Hematopoietic multipotent progenitor cell treated with erythropoietin and hydrocortisone succinate and interleukin-3 and kit ligand, for 8 days (in vitro differentiated cells): ENCODE data around the gene IFITM1.
A peak's percentile ranks its signal among the peaks of the same experiment; 100 is the strongest.
"Not testable (repeated sequence)": the region's sequence is repeated elsewhere in the genome, so short reads cannot be mapped to it uniquely, and the experiment has no call there.

Experiments
- DNase-seq: peaks from one replicate; pipeline ENCODE4 v3.0.0-alpha.2; 2015

The IFITM1 gene

DNA sequence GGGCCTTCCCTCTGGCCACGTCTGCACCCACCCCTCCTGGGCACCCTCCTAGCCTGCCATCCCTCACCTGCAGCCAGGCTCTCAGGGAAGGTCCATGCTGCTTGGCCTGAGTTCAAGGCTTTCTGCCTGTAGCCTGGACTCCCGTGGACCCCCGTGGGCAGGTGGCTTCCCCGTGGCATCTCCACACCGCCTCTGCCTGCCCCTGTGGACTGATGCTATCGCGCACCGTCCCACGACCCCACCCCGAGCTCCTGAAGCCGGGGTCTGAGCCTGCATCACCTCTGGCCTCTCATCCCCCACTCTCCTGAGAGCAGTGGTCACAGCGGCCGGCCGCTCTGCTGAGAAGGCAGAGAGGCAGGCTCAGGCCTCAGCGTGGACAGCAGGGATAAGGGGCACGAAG, 19.1 kb upstream of the IFITM1 start:
- no peak for DNase-seq

DNA sequence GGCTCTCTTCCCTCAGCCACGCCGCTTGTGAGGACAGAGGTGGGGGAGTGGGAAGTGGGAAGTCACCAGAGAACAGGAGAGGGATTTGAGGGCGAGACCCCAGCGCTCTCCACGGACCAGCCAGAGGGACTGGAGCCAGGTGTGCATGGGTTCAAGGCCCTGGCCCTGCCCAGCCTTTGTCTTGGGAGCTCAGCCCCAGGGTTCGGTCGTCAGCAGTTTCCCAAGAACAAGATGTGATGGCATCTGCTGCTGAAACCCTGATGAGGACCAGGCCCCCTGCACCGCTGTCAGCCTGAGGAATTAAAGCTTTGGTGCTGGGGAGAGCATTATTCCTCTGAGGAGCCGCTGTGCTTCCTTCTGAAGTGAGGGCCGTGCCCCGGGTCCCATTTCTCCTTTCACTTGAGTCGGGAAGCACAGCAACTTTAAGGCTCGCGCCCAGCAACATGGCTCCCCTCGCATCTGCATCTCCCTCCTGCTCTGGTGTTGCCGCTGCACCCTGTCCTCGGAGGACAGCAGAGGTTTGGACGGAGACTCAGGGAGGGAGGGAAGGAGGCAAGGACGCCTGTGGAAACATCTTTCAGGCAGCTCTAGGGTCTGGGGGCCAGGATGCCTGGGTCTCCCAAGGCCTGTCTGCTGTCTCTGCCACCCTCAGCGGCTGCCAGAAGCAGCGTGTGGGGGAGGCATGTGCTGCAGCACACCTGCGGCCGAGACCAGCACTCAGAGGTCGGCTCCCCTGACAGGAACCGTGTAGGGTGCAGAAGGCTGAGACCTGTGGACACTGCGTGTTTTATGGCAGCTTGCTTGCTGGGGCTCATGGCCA, 18.3 kb upstream of the IFITM1 start:
- no peak for DNase-seq

DNA sequence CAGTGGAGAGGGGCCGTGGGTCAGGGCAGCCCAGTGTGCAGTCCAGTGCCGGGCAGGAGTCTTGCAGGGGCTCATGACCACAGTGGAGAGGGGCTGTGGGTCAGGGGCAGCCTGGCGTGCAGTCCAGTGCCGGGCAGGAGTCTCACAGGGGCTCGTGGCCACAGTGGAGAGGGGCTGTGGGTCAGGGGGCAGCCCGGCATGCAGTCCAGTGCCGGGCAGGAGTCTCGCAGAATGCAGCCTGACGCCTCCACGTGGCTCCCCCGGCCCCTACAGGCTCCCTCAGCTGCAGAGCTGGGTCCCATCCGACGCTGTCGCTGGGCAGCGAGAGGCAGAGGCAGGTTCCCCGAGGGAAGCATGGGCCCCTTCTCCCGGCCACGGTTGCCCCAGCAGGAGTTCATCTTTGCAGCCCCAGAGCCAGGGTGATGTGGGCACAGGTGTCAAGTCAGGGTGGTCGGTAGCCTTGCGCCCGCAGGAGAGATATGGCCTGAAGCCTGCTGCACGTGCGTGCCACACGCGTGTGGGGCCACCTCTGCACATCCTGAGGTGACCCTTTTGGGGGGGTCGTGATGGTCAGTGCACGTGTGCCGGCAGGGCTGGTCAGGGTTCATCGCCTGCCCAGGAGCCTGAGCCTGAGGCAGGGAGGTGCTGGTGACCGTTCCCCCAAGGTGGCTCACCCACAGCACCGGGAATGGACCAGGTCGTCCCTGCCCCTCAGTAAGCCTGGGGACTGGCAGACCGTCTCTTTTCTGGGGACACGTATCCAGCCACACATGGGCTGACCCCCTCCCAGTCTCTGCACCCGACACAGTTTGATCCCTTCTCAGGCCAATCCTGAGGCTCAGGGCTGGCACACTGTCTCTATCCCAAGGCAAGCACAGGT, 17.4 kb upstream of the IFITM1 start:
- no peak for DNase-seq

DNA sequence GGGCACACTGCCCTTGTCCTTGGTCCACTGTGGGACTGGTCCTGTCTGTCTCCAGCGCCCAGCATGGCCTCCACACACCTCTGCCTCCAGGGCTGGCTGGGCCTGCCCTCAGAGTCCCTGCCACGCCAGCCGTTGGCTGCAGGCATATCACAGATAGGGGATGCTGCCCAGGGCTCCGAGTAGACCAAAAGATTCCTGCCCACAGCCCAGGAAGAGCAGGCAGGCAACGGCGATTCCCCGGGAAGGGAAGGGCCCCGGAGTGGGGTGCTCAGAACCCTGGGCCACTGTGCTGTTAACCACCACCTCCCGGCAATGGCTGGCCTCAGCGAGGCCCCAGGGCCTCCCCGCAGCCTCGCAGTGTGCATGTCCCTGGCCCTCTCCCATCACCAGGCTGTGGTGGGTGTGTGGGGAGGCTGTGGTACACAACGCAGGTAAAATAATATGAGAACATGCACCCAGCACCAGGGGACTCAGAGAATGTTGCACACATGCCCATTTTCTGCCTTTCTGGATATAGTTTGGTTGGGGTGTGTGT, 16.7 kb upstream of the IFITM1 start:
- no peak for DNase-seq

DNA sequence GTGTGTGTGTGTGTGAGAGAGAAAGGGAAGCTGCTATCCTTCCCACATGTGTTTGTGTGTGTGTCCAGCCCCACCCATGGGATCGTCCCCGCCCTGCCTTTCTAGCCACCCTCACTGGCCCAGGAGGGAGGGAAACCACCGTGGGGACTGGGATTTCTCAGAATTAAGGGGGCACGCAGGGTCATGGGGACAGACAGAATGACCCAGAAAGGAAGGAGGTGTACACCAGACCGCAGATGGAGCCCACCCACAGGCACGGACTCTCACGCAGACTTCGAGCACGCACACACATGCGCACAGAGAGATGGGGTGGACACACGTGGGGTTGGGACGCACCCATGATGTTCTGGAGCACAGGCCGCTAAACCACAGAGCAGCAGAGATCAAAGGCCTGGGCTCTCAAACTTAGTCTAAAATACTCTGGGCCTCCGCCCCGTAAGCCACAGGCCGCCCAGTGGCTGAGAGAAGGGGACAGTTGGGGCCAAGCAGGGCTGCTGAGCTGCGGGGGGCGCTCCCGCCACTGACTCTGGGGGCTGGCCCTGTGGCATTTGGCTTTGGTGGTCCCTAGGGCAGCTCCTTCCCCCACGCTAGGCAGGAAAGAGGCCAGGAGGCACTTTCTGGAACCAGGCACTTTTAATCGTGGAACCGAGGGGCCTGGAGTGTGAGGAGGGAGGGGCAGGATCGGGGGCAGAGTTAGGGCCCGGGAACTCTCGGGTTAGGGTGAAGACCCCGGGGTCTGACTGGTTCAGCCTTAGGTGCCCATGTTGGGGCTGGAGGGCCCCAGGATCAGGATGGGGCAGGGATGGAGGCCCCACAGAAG, 16.0 kb upstream of the IFITM1 start:
- peak; percentile 31 for DNase-seq

DNA sequence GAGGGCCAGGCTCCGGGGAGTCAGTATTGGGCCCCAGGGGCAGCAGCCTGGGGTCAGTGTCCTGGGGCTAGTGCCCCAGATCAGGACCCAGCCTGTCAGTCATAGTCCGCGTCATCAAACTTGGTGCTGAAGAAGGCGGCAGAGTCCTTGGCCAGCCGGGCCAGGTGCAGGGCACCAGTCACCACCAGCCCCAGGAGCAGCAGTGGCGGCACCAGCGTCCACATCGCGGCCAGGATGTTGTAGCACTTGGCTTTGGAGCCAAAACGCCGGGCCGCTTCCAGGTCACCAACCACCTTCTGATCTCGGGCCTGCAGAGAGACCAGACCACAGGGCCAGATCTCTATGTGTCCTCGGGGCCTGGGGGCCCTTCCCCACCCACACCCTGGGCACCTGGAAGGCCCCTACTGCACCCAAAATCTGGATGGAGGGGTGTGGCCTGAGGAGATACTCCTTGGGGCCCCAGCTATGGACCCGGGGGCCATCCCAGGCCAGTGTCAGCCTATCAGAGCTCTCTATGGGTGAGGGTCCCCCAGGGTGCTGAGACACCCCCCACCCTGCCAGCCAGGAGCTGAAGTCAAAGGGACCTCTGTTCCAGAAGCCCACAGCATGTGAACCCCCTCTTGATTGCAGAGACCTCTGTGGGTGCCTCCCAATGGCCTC, 15.3 kb upstream of the IFITM1 start:
- no peak for DNase-seq

DNA sequence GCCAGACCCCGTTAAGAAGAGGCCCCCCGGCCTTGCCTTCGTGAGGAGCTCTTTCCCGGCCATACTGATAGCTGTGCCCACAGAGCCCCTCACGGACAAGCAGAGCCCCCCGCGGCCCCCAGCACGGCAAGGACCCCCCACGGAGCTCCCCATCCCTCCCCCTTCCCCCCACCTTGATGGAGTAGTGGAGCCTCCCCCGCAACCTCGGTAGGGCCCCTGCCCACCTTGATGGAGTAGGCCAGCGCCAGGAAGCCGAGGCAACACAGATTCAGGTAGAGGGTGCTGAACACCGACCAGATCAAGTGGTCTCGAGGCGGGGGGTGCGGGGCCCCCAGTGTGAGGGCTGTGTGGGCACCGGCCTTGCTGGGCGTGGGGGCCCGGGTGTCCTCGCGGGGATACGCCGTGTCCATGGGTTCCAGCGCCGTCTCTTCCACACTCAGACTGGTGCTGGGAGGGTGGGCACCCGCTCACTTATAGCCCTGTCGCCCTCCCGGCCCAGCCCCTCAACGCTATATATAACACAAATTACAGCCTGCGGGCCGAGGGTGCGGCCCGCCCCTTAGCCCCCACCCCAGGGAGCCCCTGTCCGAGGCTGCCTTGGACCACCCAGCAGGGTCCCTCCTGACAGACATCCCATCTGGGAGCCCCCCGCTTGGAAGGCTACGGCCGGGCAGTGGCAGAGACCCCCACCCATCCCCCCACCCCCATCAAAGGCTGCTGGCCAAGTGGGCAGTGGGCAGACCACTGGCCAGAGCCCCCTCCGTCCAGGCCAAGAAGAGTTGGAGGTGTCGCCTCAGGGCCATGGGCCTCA, 14.6 kb upstream of the IFITM1 start, which contains the start of gene IFITM5:
Gene IFITM5 (minus strand): TSS at position 446 of the 811 bp plus-strand sequence. CDS start 36 bp downstream, at position 410.
- no peak for DNase-seq

DNA sequence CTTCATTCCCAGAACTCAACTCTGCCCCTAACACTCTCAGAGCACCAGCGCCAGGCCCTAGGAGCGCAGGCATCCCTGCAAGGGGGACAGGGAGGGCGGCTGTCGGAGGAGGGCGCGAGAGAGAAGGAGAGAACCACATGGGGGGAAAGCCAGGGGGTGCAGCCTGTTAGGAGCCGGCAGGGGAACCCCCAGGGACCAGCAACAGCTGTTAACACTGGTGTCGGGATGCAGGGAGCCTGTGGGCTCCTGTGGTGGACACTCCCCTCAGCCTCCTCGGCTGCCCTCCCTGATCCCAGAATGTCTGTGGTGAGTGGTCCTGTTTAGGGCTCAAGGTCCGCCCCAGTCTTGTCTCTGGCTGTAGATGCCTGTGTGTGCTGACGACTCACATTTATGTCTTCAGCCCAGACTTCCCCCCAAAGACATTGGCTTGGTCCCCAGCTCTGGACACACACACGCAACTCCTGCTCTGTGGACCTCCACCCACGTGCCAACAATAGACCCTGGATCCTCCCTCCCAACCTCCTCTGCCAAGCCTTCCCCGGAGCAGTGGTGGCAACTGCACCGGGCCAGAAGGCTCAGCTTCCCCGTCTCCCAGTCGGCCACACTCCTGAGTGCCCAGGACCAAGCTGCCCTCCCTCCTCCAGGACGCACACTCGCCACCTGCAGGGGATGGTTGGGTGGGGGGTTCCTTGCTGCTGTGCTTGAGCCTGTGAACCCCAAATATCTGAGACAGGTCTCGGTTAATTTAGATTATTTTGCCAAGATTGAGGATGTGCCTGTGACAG, 13.7 kb upstream of the IFITM1 start:
- DNase-seq = no peak

DNA sequence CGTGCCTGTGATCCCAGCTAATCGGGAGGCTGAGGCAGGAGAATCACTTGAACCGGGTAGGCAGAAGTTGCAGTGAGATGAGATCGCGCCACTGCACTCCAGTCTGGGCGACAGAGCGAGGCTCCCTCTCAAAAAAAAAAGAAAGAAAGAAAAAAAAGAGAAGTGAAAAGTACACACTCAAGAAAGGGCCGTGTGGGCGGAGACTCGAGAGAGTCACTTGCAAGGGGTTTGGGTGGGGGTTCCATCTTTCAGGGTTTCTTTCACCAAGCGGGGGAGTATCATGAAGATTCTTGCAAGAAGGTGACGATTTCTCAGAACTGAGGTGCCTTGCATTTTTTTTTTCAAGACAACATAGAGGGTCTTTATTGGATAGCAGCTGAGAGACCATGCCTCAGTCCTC, 10.5 kb upstream of the IFITM1 start:
- DNase-seq = no peak

DNA sequence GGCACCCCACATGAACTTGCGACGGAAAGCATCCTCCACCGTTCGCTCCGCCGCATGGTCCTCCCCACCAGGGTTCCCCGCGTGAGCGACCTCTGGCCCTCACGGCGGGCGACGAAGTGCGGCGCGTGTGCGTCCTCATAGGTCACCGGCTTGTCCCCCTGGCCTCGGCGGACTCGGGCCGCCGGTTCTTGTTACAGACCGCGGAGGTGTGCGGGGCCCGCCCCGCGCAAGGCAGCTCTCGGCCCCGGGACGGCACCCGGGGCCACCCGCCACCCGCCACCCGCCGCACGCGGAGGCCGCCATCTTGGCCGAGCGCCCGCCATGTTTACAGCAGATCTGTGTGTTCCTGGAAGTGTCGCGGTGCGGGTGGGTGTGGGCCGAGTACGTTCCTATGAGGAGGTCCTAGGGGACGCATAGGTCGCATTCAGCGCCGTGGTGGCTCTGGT, 9.8 kb upstream of the IFITM1 start:
- no peak for DNase-seq

DNA sequence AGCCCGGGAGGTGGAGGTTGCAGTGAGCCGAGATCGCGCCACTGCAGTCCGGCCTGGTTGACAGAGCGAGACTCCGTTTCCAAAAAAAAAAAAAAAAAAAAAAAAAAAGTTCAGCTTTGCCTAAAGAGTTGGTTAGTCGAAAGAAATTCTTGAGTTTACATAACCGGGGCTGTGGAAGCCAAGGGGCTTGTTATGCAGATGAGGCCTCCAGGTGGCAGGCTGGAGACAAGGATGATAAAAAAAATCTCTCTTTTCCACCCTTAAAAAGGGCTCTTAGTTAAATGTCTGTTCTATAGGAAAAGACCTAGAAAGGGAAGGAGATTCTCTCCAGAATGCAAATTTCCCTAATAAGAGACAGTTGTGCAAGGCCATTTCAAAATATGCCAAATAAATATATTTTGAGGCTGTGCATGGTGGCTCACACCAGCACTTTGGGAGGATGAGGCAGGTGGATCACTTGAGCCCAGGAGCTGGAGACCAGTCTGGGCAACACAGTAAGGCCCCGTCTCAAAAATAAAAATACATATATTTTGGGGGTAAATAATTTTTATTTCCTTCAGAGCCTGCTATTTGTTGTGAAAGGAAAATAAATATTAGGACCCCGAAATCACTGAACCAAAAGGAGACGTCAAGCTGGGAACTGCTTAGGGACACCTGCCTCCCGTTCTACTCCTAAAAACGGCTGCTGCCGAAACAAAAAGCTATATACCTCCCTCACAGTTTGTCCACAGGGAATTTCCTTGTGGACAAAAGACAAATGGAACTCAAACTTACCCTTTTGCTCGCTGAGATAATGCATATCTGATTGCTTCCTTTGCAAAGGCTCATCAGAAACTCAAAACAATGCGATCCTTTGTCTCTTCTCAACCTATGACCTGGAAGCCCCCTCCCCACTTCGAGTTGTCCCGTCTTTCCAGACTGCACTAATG, 8.7 kb upstream of the IFITM1 start:
- peak; percentile 79 for DNase-seq

DNA sequence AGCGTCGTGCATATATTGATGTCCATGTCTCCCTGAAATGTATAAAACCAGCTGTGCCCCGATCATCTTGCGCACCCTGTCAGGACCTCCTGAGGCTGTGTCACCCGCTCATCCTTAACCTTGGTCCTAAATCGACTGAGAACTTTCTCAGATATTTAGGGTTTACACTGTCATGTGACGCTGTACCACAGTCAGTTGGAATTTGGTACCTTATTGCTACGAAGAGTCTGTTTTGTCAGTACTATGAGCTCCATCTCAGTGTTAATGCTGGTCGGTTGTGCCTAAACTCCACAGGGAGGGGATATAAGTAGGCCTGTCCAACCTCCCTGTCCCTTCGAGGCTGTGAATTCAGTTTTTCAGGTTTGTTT, 8.0 kb upstream of the IFITM1 start:
- no peak for DNase-seq

DNA sequence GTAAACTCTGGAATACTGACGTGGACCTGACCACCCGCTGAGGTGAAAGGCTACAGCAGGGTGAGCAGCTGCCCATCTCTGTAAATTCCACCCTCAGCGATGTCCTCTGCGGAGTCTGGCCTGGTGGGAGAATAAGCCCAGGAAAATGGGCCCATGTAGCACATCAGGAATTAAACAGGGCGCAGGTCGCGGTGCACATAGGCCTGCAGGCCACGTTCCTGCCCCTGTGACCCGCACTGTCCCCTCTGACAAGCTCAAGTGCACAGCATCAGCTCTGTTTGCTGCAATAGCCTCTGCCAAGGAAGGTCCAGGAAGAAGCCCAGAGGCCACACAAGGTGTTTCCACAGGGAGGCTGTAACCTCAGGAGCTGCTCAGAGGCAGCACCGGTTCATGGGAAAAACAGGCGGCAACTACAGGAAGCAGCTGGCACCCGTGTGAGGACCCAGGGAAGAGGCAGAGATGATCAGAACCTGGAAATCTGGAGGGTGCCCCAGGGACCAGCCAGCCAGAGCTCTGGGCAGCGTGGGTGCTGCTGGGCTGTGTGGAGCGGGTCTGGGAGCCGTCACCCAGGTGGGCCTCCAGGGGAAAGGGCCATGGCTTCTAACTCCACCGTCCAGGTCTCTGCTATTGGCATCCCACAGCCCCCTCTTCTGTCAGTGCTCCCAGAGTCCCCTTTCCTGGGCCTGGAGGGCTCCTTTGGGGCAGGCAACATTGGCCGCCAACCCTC, 7.0 kb upstream of the IFITM1 start:
- no peak for DNase-seq

DNA sequence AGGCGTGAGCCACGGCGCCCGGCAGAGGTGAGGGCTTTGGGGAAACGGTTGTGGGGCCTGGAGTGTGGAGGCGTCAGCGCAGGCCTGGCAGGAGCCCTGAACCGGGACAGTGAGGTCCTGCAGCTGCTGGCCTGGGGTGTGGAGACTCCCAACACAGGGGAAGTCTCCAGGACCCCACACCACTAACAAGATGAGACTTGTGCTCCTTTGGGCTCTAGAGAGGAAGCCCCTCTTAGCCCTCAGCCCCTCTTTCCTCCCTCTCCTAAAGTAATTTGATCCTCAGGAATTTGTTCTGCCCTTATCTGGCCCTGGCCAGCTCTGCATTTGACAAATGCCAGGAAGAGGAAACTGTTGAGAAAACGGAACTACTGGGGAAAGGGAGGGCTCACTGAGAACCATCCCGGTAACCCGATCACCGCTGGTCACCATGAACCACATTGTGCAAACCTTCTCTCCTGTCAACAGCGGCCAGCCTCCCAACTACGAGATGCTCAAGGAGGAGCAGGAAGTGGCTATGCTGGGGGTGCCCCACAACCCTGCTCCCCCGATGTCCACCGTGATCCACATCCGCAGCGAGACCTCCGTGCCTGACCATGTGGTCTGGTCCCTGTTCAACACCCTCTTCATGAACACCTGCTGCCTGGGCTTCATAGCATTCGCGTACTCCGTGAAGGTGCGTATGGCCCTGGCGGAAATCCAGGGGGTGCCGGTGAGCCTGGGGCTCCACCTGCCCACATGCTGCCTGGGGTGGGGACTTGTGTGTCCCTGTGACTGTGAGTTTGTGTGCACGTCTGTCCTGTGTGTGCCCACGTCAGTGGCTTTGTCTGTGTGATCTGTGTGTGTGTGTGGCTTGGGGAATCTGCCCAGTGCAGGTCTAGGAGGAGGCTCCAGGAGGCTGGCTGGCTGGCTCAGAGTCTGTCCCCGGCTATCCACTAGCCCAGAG, 5.8 kb upstream of the IFITM1 start, which contains the start of gene IFITM2:
Gene IFITM2 (plus strand): TSS at position 51 of the 943 bp plus-strand sequence. CDS start 377 bp downstream, at position 428.
- DNase-seq = peak; percentile 52

DNA sequence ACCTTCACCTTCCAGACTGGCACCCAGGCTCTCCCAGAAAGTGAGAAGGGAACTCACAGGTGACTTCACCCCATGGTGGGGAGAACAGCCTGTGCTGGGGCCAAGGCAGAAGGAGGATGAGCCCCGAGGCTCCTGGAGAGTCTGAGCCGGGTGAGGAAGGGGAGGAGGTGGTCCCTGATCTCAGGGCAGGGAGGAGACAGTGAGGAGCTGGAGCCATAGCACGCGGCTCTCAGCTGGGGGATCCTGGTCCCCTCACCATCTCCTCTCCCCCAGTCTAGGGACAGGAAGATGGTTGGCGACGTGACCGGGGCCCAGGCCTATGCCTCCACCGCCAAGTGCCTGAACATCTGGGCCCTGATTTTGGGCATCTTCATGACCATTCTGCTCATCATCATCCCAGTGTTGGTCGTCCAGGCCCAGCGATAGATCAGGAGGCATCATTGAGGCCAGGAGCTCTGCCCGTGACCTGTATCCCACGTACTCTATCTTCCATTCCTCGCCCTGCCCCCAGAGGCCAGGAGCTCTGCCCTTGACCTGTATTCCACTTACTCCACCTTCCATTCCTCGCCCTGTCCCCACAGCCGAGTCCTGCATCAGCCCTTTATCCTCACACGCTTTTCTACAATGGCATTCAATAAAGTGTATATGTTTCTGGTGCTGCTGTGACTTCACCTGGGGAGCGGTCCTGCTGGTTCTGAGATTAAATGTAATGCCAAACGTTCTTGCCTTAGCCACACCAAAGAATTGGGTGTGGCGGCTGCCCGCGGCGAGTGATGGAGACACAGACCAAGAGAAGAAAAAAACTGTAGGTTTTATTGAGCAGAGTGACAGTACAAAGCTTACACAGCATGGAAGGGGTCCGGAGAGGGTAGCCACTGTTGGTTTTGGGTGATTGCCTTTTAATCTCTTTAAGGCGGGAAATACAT, 4.8 kb upstream of the IFITM1 start:
- not testable (repeated sequence) for DNase-seq

DNA sequence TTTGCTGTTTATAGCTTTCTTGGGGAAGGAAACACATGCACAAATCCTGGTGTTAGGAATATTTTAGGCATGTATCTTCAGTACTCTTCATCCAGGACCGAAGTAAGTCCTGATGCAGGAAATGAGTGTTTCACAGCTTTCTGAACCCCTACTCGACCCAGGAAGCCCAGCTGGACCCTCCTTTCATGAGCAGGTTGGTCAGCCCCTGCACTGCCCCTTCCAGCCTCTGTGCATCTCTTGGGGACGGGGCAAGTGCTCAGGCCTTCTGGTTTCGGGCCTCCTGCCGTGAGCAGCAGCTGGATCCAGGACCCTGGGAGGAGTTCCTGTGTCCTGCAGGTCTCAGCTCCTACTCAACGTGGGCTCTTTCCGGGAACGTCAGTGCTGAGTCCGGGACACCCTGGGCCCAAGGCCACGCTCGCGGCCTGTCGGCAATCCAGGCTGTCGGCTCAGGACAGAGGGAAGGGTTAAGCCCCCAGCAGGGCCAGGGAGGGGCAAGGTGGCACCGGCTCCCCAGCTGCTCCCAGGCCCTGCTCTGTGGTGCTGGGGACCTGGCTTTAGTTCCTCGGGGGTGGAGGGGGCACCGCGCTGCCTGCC, 3.8 kb upstream of the IFITM1 start:
- DNase-seq = not testable (repeated sequence)
